ENCODE data around the gene CAMSAP1.

Gene CAMSAP1

DNA sequence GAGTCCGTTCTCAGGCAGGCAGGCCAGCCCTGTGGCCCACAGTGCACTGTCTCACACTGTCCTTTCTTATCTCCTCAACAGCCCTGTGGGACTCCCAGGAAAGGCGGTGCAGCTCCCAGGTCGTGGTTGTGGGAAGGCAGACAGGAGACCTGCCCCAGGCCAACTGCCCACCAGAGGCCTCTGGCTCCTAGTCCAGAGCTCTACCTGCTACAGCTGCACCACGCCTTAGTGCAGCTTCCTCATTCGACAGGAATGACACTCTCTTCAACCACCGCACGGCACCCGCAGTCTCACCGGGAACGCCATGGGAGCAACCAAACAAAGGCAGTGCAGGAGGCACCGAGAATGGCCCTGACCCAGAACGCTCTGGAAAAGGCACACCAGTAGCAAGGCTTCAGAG is 25.3 kb downstream of the CAMSAP1 start:
- H3K4me3 Mint-ChIP-seq: no peak overlapping the region
- H3K27me3 Mint-ChIP-seq: no peaks in the 10 kb centered on the region
- peaks cover 63% of the 10 kb centered on the region for H3K4me1 Mint-ChIP-seq (ENCODE audit: low read depth)
- H3K27ac Mint-ChIP-seq: no peak overlapping the region
- intact Hi-C loops (cut with micrococcal nuclease): no loop called here
- no peaks in the 10 kb centered on the region for H3K9me3 Mint-ChIP-seq
- peaks cover 59% of the 10 kb centered on the region for H3K36me3 Mint-ChIP-seq (ENCODE audit: low read depth)

DNA sequence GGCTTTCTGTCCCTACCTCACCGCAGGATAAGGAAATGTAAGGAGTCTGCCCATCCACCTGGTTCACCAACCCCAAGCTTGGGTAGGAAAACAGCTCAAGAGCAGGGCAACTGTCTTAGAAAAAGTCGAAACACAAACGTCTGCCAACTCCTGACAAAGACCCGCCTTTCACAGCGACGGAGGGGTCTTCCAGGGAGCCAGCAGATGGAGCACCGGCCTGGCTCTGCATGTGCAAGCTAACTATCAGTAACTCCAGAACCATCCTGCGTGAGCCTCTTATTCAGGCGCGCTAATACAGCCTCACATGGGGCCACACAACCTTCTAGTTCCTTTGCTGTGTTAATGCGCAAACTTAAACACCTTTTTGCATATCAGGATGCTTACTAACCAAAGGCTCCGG is 26.9 kb downstream of the CAMSAP1 start:
- peaks cover 56% of the 10 kb centered on the region for H3K36me3 Mint-ChIP-seq (ENCODE audit: low read depth)
- H3K4me1 Mint-ChIP-seq (ENCODE audit: low read depth): peaks cover 51% of the 10 kb centered on the region
- intact Hi-C loops (cut with micrococcal nuclease): no loop called here
- no peaks in the 10 kb centered on the region for H3K9me3 Mint-ChIP-seq
- H3K4me3 Mint-ChIP-seq: no peak overlapping the region
- H3K27ac Mint-ChIP-seq: no peak overlapping the region
- H3K27me3 Mint-ChIP-seq: no peaks in the 10 kb centered on the region

DNA sequence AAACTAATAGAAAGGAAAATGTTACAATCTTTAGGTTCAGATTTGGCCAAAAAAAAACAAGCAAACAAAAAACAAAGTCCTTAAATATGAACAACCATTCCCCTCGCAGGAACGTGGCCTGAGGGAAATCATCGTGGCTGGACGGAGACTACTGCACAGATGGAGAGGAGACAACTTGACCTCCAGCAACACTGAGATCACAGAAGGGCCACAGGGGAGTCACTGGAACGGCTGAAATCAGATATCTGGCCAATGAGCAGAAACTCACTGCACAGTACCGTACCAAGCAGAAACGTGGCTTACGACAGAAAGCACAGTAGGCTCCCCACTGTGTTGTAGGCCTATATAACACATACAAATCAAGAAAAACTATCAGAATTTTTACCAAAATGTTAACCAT is 27.7 kb downstream of the CAMSAP1 start:
- H3K4me3 Mint-ChIP-seq: no peak overlapping the region
- H3K27ac Mint-ChIP-seq: no peak overlapping the region
- no peaks in the 10 kb centered on the region for H3K9me3 Mint-ChIP-seq
- peaks cover 56% of the 10 kb centered on the region for H3K36me3 Mint-ChIP-seq (ENCODE audit: low read depth)
- intact Hi-C loops (cut with micrococcal nuclease): no loop called here
- peaks cover 47% of the 10 kb centered on the region for H3K4me1 Mint-ChIP-seq (ENCODE audit: low read depth)
- H3K27me3 Mint-ChIP-seq: no peaks in the 10 kb centered on the region

DNA sequence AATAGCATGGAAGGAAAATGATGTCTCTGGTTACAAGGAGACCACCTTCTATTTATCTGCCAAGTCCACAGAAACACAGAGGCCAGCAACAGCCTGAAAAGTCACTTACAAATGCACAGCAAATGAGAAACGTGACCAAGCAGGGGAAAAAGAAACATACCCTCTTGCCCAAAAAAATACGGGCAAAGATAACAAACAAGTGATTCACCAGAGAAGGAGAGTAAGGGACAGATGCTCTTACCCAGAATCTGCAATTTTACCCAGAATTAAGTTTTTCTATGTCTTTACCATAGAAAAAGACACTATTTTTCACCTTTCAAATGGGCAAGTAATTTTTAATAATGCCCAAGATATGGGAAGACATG is 28.1 kb downstream of the CAMSAP1 start:
- intact Hi-C loops (cut with micrococcal nuclease): no loop called here
- Mint-ChIP-seq H3K27ac (no peak overlapping the region), H3K36me3 (ENCODE audit: low read depth) (peaks cover 56% of the 10 kb centered on the region), H3K4me1 (ENCODE audit: low read depth) (peaks cover 43% of the 10 kb centered on the region), H3K27me3 (no peaks in the 10 kb centered on the region), H3K4me3 (no peak overlapping the region), H3K9me3 (no peaks in the 10 kb centered on the region)

DNA sequence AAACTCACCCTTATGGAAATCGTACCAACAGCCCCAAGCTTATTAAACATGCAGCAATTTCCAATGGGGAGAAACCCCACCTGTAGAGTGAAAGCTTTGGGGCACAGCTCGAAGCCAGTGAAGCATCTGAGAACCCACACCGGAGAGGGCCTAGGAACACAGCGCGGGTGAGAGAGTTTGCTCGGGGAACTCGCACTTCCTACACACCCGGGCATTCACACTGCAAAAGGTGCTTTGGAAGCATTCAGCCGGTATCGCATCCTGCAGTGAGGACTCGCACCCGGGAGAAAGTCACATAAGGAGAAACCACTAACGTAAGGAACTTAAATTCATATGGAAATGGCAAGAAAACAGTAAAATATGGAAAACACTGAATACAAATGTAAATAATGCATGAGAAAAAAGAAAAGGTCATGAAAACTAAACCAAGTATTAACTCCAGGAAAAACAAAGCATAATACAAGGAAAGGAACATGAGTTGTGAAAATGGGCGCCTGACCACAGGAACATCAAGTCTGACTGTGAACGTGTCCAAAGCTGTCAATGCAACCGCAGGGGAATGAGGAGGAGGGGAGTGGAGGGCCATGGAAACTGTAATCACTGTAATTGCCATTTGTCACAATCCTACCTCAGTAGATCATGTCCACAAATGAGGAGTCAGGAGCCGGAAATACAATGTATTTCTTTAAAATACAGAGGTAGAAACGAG is 28.7 kb downstream of the CAMSAP1 start:
- H3K36me3 Mint-ChIP-seq (ENCODE audit: low read depth): peaks cover 56% of the 10 kb centered on the region
- H3K4me1 Mint-ChIP-seq (ENCODE audit: low read depth): peaks cover 37% of the 10 kb centered on the region
- no peaks in the 10 kb centered on the region for H3K9me3 Mint-ChIP-seq
- no peaks in the 10 kb centered on the region for H3K27me3 Mint-ChIP-seq
- H3K27ac Mint-ChIP-seq: no peak overlapping the region
- no peak overlapping the region for H3K4me3 Mint-ChIP-seq
- intact Hi-C loops (cut with micrococcal nuclease): no loop called here

DNA sequence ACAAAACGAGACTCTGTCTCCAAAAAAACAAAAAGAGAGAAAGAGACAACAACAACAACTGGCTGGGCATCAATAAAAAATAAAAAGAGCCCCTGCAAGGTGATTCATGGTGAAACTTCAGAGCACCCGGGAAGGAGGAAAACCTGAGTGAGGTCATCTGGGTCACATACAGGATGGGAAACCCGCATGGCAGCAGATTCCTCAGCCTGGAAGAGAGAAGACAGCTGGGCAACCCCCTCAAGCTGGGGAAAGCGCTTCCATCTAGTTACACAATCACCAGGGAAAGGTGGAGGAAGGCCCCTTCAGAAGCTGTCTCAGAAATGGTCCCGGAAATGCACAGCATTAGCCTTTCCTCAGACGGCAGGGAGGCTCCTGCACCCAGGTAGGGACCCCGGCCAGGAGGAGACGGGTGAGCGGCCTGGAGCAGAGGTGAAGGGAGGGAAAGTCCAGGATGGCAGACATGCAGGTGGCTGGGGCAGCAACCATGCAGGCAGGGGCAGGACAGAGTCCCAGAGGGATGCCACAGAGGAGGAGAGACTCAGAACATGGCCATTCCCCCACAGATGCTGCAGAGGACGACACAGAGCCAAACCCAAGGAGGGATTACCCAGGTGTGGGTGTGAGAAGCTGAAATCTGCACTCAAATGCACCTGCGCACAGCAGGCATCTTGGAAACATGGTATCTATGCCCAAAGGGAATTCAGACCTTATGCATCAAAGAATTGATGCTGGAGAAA is 29.4 kb downstream of the CAMSAP1 start:
- no peaks in the 10 kb centered on the region for H3K9me3 Mint-ChIP-seq
- intact Hi-C loops (cut with micrococcal nuclease): no loop called here
- no peaks in the 10 kb centered on the region for H3K27me3 Mint-ChIP-seq
- no peak overlapping the region for H3K4me3 Mint-ChIP-seq
- H3K27ac Mint-ChIP-seq: no peak overlapping the region
- H3K36me3 Mint-ChIP-seq (ENCODE audit: low read depth): peaks cover 55% of the 10 kb centered on the region
- H3K4me1 Mint-ChIP-seq (ENCODE audit: low read depth): peaks cover 30% of the 10 kb centered on the region

DNA sequence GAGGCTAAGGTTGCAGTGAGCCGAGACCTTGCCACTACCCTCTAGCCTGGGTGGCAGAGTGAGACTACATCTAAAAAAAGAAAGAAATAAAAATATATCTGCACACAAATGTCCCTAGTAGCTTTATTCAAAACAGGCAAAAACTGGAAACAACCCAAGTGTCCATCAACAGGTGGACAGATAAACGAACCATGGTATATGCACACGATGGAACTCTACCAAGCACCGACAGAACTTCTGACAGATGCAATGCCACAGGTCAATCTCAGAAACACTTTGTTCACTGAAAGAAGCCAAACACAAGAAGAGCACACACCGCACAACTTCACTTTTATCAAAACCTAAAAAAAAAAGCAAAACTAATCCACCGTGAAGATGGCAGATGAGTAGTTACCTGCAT is 30.4 kb downstream of the CAMSAP1 start:
- no peak overlapping the region for H3K4me3 Mint-ChIP-seq
- H3K9me3 Mint-ChIP-seq: no peaks in the 10 kb centered on the region
- intact Hi-C loops (cut with micrococcal nuclease): no loop called here
- H3K4me1 Mint-ChIP-seq (ENCODE audit: low read depth): peaks cover 20% of the 10 kb centered on the region
- no peak overlapping the region for H3K27ac Mint-ChIP-seq
- peaks cover 45% of the 10 kb centered on the region for H3K36me3 Mint-ChIP-seq (ENCODE audit: low read depth)
- H3K27me3 Mint-ChIP-seq: no peaks in the 10 kb centered on the region

DNA sequence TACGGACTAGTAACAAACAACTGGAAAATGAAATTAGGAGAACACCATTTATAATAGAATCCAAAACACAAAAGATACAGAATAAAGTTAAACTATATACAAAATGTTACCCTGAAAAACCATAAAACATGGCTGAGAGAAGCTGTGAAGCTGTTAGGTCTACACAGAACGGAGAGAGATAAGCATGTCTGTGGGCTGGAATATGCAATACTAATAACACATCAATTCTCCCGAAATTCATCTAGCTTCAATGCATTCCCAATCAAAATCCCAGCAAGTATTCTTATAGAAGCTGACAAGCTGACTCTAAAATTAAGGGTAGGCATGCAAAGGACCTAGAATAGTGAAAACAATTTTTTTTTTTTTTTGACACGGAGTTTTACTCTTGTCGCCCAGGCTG is 32.5 kb downstream of the CAMSAP1 start:
- intact Hi-C loops (cut with micrococcal nuclease): no loop called here
- no peaks in the 10 kb centered on the region for H3K9me3 Mint-ChIP-seq
- H3K27me3 Mint-ChIP-seq: no peaks in the 10 kb centered on the region
- H3K4me1 Mint-ChIP-seq (ENCODE audit: low read depth): peaks cover 17% of the 10 kb centered on the region
- H3K4me3 Mint-ChIP-seq: no peak overlapping the region
- H3K27ac Mint-ChIP-seq: no peak overlapping the region
- H3K36me3 Mint-ChIP-seq (ENCODE audit: low read depth): peaks cover 38% of the 10 kb centered on the region

DNA sequence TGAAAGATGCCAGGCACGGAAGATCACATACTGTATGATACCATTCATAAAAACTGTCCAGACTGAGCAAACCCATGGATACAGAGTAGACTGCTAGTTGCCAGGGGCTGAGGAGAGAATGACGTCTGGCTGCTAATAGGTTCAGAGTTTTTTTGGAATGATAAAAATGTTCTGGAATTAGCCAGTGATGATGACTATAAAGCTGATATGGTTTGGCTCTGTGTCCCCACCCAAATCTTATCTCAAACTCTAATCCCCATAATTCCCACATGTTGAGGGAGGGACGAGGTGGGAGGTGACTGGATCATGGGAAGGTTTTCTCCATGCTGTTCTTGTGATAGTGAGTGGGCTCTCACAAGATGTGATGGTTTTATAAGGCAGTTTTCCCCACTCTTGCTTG is 37.4 kb downstream of the CAMSAP1 start:
- H3K27ac Mint-ChIP-seq: no peak overlapping the region

DNA sequence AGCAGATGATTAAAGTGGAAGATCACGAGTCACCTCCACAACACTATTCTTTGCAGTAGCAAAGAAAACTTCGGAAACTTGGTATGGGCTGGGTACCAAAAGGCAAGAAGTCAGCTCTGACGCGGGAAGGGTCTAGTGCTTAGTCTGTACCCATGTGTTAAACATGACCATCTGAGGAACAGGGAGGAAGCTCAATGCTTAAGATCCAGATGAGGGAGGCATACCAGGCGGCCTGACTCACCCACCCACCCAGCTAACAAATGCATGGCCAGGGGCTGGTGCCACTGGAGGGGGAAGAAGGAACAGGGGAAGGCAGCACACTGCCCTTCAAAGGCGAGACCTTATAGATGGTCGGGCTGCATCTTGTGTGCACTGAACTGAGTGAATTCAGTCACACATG is 41.8 kb downstream of the CAMSAP1 start:
- H3K4me3 Mint-ChIP-seq: no peak overlapping the region
- peaks cover 64% of the 10 kb centered on the region for H3K36me3 Mint-ChIP-seq (ENCODE audit: low read depth)
- no peaks in the 10 kb centered on the region for H3K27me3 Mint-ChIP-seq
- intact Hi-C loops (cut with micrococcal nuclease): loop anchor here (5.0 to 10.0 kb wide), 2 partner anchors 59 to 257 kb away; no protein-coding TSS in a partner anchor
- H3K27ac Mint-ChIP-seq: no peak overlapping the region
- H3K9me3 Mint-ChIP-seq: no peaks in the 10 kb centered on the region
- no peaks in the 10 kb centered on the region for H3K4me1 Mint-ChIP-seq (ENCODE audit: low read depth)

More for the DNA sequence above, 37.4 kb downstream of the CAMSAP1 start:
- intact Hi-C loops (cut with micrococcal nuclease): loop anchor here (5.0 to 10.0 kb wide), 2 partner anchors 55 to 252 kb away; no protein-coding TSS in a partner anchor
- Mint-ChIP-seq H3K27me3 (no peaks in the 10 kb centered on the region), H3K4me1 (ENCODE audit: low read depth) (no peaks in the 10 kb centered on the region), H3K4me3 (no peak overlapping the region), H3K36me3 (ENCODE audit: low read depth) (peaks cover 32% of the 10 kb centered on the region), H3K9me3 (no peaks in the 10 kb centered on the region)

DNA sequence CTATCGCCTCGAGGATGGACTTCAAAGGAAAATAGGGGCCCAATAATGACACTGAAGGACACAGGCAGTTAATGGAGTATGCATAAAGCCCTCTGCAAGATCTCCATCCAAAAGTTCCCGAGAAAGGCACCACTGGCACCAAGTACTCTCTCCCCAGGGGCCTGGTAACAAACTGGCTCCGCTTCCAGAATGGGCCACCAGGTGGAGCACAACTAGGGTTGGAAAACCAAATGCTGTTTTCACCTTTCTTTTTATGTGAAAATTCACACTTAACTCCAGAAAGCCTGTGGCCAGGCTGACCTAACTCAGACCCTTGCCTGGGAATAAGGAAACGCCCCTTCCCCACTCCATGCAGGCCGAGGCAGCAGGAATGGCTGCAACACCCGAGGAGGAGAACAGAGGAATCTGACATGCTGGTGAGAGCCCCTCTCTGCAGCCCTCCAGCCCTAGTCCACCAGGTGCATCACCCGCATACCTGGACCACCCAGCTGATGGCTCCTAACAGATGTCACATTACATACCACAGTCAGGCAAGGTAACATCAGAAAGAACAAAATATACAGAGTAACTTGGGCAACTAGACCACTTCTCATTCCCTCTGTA is 42.8 kb downstream of the CAMSAP1 start:
- Mint-ChIP-seq H3K9me3 (no peaks in the 10 kb centered on the region), H3K4me1 (ENCODE audit: low read depth) (no peaks in the 10 kb centered on the region), H3K4me3 (no peak overlapping the region), H3K27me3 (no peaks in the 10 kb centered on the region), H3K27ac (no peak overlapping the region), H3K36me3 (ENCODE audit: low read depth) (peaks cover 62% of the 10 kb centered on the region)
- intact Hi-C loops (cut with micrococcal nuclease): loop anchor here (5.0 to 10.0 kb wide), 2 partner anchors 60 to 258 kb away; no protein-coding TSS in a partner anchor

DNA sequence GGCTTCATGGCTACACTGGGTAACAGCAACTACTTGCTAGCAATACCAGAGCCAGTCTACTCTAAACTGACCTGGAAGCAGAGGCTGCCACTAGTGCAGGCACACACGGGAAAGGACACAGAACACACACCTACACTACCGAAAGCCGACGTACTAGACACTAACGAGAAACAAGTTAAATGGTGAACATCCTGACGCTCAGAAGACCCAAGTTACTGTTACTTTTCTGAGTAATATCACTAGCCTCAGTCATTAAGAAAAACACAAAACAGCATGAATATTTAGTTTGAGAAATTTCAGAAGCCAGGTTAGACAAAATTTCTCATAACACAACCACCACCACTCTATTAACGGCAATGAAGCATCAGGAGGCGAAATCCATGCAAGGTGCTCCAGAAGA is 44.5 kb downstream of the CAMSAP1 start:
- no peak overlapping the region for H3K27ac Mint-ChIP-seq
- peaks cover 10% of the 10 kb centered on the region for H3K4me1 Mint-ChIP-seq (ENCODE audit: low read depth)
- H3K27me3 Mint-ChIP-seq: no peaks in the 10 kb centered on the region
- intact Hi-C loops (cut with micrococcal nuclease): loop anchor here (10.0 kb wide), 1 partner anchor 62 kb away; no protein-coding TSS in a partner anchor
- no peaks in the 10 kb centered on the region for H3K9me3 Mint-ChIP-seq
- H3K4me3 Mint-ChIP-seq: no peak overlapping the region
- peaks cover 77% of the 10 kb centered on the region for H3K36me3 Mint-ChIP-seq (ENCODE audit: low read depth)

DNA sequence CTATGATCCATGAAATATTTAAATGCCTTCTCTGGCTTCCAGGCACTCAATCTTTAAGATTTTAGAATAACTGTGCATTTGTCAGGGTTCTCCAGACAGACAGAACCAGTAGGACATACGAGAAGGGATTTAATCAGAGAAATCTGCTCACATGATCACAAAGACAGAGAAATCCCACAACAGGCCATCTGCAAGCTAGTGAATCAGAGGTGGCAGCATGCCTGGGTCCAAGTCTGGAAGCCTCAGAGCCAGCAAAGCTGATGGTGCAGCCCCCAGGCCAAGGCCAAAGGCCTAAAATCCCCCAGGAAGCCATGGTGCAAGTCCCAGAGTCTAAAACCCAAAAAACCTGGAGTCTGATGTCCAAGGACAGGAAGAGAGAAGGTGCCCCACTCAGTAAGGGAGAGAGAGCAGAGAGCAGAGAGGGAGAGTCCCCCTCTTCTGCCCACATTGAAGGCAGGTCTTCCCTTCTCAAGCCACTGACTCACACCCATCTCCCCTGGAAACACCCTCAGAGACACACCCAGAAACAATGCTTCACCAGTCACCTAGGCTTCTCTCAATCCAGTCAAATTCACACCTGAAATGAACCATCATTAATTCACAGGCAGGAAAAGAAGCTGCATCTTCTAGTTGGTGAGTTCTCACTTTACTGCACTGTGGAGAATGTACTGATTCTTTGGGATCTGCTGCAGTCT is 48.7 kb downstream of the CAMSAP1 start:
- intact Hi-C loops (cut with micrococcal nuclease): no loop called here
- Mint-ChIP-seq H3K27ac (no peak overlapping the region), H3K4me3 (no peak overlapping the region), H3K9me3 (no peaks in the 10 kb centered on the region), H3K27me3 (no peaks in the 10 kb centered on the region), H3K36me3 (ENCODE audit: low read depth) (peaks cover 82% of the 10 kb centered on the region), H3K4me1 (ENCODE audit: low read depth) (peaks cover 10% of the 10 kb centered on the region)

DNA sequence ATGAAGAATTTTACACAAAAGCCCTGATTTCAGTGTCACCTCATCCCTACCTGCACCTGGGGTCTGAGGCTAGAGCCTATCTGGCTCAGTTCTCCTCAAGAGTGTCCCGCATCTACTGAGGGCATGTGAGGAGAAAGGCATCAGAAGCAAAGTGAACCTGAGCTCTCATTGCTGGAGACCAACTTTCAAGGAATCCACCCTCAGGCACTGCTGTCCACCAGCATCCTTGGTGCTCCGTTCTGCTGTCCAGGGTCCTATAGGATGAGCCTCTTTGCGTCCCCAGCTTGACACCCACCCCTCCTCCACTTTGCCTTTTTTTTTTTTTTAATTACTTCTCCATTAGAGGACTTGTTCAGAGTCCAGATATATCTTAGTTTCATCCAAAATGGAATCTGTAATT is 49.5 kb downstream of the CAMSAP1 start:
- Mint-ChIP-seq H3K4me1 (ENCODE audit: low read depth) (peaks cover 10% of the 10 kb centered on the region), H3K27ac (no peak overlapping the region), H3K36me3 (ENCODE audit: low read depth) (peaks cover 82% of the 10 kb centered on the region), H3K4me3 (no peak overlapping the region), H3K27me3 (no peaks in the 10 kb centered on the region), H3K9me3 (no peaks in the 10 kb centered on the region)
- intact Hi-C loops (cut with micrococcal nuclease): no loop called here

Measured in dendritic cell treated with granulocyte-macrophage colony-stimulating factor and Interleukin-4, amounts not matched to agents 40 ng/mL and 50 ng/mL, for 4 days (primary cell).